Measurements from ENCODE around the gene FALEC. TPM values are rescaled to one million over a fixed set of nuclear protein-coding genes. Genes with fewer than 3 reads are reported as not detected.

Gene FALEC
- total RNA-seq, 4 donors from 2014 or later, result not detected

DNA sequence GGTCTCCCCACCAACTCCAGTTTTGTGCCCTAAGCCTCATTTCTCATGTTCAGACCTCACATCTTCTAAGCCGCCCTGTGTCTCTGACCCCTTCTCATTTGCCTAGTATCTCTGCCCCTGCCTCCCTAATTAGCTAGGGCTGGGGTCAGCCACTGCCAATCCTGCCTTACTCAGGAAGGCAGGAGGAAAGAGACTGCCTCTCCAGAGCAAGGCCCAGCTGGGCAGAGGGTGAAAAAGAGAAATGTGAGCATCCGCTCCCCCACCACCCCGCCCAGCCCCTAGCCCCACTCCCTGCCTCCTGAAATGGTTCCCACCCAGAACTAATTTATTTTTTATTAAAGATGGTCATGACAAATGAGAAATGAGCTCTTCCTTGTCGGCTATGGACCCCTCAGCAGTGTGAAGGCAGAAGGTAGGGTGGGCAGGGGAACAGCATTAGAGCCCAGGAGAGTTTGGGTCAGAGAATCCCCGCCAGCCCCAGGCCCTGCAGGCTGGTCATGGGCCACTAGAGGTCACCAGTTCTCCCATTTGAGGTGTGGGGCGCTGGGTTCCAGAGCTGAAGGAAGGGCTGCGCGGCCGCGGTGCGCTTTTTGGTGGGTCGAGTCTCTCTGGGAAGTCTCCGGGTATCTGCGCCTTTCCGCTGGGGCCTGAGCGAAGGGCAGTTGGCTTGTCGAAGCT lies 45.2 kb downstream of the FALEC start:
- no peak for TF ChIP-seq CTCF (IDR thresholded peaks at IDR 0.05; ENCODE audit: low read depth)

- no peak for TF ChIP-seq CTCF (IDR thresholded peaks at IDR 0.05; ENCODE audit: low read depth)
Measured at GRCh38 chr1:150561254-150561973, 45.9 kb downstream of the FALEC start.

- TF ChIP-seq CTCF (IDR thresholded peaks at IDR 0.05; ENCODE audit: low read depth), result no peak
Measured at GRCh38 chr1:150561974-150562445, 46.5 kb downstream of the FALEC start.

DNA sequence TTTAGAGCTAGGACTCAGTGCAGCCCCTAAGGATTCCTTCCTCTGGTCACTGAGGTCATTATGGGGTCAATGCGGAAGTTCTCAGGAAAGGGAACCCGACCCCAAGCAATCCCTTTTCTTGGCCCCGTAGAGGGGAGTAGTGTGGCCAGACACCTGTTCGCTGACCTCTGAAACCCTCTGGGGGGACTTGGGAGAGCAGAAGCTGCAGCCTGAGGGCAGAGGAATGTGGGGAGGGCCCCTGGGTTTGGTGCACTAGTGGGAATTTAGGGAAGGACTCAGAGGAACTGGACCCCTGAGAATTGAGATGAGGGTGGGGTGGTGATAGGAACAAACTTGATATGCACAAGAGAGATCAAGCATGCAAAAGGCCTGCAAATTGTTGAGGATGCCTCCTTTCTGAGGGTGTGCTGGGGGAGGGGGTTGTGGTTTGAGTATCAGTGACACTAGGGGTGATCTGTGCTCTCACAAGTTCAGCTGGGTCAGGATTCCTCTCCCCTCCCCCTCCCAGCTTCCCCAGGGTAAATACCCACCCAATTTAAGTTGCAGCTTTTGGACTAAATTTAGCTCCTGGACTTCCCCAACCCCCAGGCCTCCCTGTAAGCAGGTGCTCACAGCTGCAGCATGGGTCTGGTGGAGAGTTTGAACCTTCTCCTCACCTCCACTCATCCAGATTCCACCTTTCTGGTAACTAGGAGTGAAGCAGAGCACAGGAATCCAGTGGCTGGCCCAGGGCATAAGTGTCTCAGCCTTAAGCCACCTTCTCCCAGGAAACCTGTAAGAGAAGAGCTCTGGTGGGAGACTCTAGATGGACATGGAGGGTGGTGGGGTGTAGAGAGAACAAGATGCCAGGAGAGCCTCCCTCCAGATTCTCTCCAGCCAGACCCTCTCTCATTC lies 47.1 kb downstream of the FALEC start:
- TF ChIP-seq CTCF (IDR thresholded peaks at IDR 0.05; ENCODE audit: low read depth), result no peak

GRCh38 chr1:150563340-150564038 lies 47.9 kb downstream of the FALEC start:
- no peak for TF ChIP-seq CTCF (IDR thresholded peaks at IDR 0.05; ENCODE audit: low read depth)

DNA sequence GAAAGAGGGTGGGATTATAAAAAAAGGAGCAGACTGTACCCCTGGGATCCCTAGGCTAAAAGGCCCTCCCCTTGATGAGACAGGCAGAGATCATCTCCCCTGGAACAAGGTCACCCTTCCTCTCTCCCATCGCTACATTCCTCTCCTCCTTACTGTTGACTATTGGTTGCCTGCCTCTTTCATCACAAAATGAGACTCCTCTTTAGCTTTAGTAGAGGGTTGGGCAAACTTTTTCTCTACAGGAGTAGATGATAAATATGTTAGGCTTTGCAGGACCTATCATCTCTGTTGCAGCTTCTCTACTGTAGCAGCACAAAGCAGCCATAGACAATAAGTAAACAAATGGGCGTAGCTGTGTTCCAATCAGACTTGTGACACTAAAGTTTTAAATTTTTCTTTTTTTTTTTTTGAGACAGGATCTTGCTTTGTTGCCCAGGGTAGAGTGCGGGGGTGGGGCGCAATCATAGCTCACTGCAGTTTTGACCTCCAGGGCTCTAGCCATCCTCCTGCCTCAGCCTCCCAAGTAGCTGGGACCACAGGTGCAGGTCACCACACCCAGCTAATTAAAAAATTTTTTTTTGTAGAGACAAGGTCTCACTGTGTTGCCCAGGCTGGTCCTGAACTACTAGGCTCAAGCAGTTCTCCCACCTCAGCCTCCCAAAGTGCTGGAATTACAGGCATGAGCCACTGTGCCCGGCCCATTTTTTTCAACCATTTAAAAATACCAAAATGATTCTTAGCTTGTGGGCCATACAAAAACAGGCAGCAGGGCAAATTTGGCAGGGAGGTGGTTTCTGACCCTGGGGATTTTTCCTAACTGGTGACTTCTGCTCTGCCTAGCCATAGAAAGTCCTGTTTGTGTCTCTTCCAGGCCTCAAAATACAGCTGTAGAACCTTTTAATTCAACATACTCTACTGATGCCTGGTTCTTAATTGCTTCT lies 48.8 kb downstream of the FALEC start:
- no peak for TF ChIP-seq CTCF (IDR thresholded peaks at IDR 0.05; ENCODE audit: low read depth)

Data from subcutaneous adipose tissue (tissue), 4 donors.